HEK293 (cell line): ENCODE data around the gene HOXB8.

Experiments used
- MEIS1 ChIP-seq: sonication (generic); formaldehyde crosslinking; IDR thresholded peaks from 2 replicates; pipeline ENCODE4 v1.8.1; 2022; ENCODE audit warnings: missing genetic modification reagents, mild to moderate bottlenecking, borderline replicate concordance
- MZF1 ChIP-seq: fragments of 450-650 bp; formaldehyde crosslinking; IDR thresholded peaks from 2 replicates; pipeline ENCODE4 v1.5.1; 2017; ENCODE audit warnings: missing biosample characterization, missing genetic modification characterization, borderline replicate concordance
- OSR2 ChIP-seq: fragments of 450-650 bp; formaldehyde crosslinking; IDR thresholded peaks from 2 replicates; pipeline ENCODE4 v1.5.1; 2016; ENCODE audit warnings: missing biosample characterization, missing genetic modification characterization
- OVOL3 ChIP-seq: fragments of 450-650 bp; formaldehyde crosslinking; IDR thresholded peaks from 2 replicates; pipeline ENCODE4 v1.5.1; 2016; ENCODE audit warnings: missing biosample characterization, missing genetic modification characterization
- PRDM1 ChIP-seq: fragments of 450-650 bp; formaldehyde crosslinking; IDR thresholded peaks from 2 replicates; pipeline ENCODE4; 2016; ENCODE audit warnings: missing biosample characterization, missing genetic modification characterization
- REPIN1 ChIP-seq: fragments of 450-650 bp; formaldehyde crosslinking; IDR thresholded peaks from 2 replicates; pipeline ENCODE4 v1.5.1; 2017; ENCODE audit warnings: missing biosample characterization, missing genetic modification characterization, low read depth
- SETDB1 ChIP-seq: IDR thresholded peaks from one replicate; pipeline ENCODE4 v1.6.1; 2017; ENCODE audit warnings: mild to moderate bottlenecking, low read length, moderate library complexity, mixed read lengths; ENCODE audit not compliant: insufficient read length
- ZBTB7A ChIP-seq: fragments of 450-650 bp; formaldehyde crosslinking; IDR thresholded peaks from 2 replicates; pipeline ENCODE4 v1.5.1; 2016; ENCODE audit warnings: low read depth, missing biosample characterization, missing genetic modification characterization
- ZBTB8A ChIP-seq: fragments of 450-650 bp; formaldehyde crosslinking; IDR thresholded peaks from 2 replicates; pipeline ENCODE4 v1.5.1; 2016; ENCODE audit warnings: missing biosample characterization, missing genetic modification characterization
- ZNF114 ChIP-seq: fragments of 450-650 bp; formaldehyde crosslinking; IDR thresholded peaks from 2 replicates; pipeline ENCODE4 v1.5.0; 2017; ENCODE audit warnings: missing biosample characterization, missing genetic modification characterization
- ZNF132 ChIP-seq: fragments of 450-650 bp; formaldehyde crosslinking; IDR thresholded peaks from 2 replicates; pipeline ENCODE4 v1.5.1; 2017; ENCODE audit warnings: missing biosample characterization, missing genetic modification characterization, borderline replicate concordance
- ZNF146 ChIP-seq: fragments of 450-650 bp; formaldehyde crosslinking; IDR thresholded peaks from 2 replicates; pipeline ENCODE4 v1.5.1; 2016; ENCODE audit warnings: missing biosample characterization, missing genetic modification characterization
- ZNF184 ChIP-seq: fragments of 450-650 bp; IDR thresholded peaks from 2 replicates; pipeline ENCODE4 v1.5.1; 2018; ENCODE audit warnings: missing biosample characterization, mild to moderate bottlenecking, missing genetic modification characterization
- ZNF202 ChIP-seq: fragments of 450-650 bp; formaldehyde crosslinking; IDR thresholded peaks from 2 replicates; pipeline ENCODE4 v1.5.1; 2016; ENCODE audit warnings: missing biosample characterization, missing genetic modification characterization, borderline replicate concordance
- ZNF214 ChIP-seq: fragments of 450-650 bp; formaldehyde crosslinking; IDR thresholded peaks from 2 replicates; pipeline ENCODE4 v1.5.1; 2017; ENCODE audit warnings: missing biosample characterization, mild to moderate bottlenecking, missing genetic modification characterization, borderline replicate concordance
- ZNF221 ChIP-seq: fragments of 450-650 bp; formaldehyde crosslinking; IDR thresholded peaks from 2 replicates; pipeline ENCODE4 v1.5.1; 2017; ENCODE audit warnings: missing biosample characterization, missing genetic modification characterization, borderline replicate concordance
- ZNF223 ChIP-seq: fragments of 450-650 bp; formaldehyde crosslinking; IDR thresholded peaks from 2 replicates; pipeline ENCODE4 v1.5.1; 2016; ENCODE audit warnings: missing biosample characterization, missing genetic modification characterization
- ZNF24 ChIP-seq: fragments of 450-650 bp; formaldehyde crosslinking; IDR thresholded peaks from 2 replicates; pipeline ENCODE4 v1.5.1; 2016; ENCODE audit warnings: missing biosample characterization, missing genetic modification characterization
- ZNF350 ChIP-seq: fragments of 450-650 bp; formaldehyde crosslinking; IDR thresholded peaks from 2 replicates; pipeline ENCODE4 v1.5.0; 2017; ENCODE audit warnings: missing biosample characterization, mild to moderate bottlenecking, missing genetic modification characterization
- ZNF354C ChIP-seq: fragments of 450-650 bp; formaldehyde crosslinking; IDR thresholded peaks from 2 replicates; pipeline ENCODE4 v1.5.1; 2016; ENCODE audit warnings: missing biosample characterization, missing genetic modification characterization, low read depth, borderline replicate concordance
- ZNF473 ChIP-seq: fragments of 450-650 bp; formaldehyde crosslinking; IDR thresholded peaks from 2 replicates; pipeline ENCODE4 v1.5.1; 2017; ENCODE audit warnings: missing biosample characterization, missing genetic modification characterization
- ZNF48 ChIP-seq: fragments of 450-650 bp; formaldehyde crosslinking; IDR thresholded peaks from 2 replicates; pipeline ENCODE4 v1.5.1; 2016; ENCODE audit warnings: missing biosample characterization, missing genetic modification characterization
- ZNF510 ChIP-seq: fragments of 450-650 bp; formaldehyde crosslinking; IDR thresholded peaks from 2 replicates; pipeline ENCODE4 v1.5.1; 2018; ENCODE audit warnings: mild to moderate bottlenecking, missing genetic modification characterization, missing biosample characterization; ENCODE audit not compliant: insufficient replicate concordance
- ZNF558 ChIP-seq: fragments of 450-650 bp; formaldehyde crosslinking; IDR thresholded peaks from 2 replicates; pipeline ENCODE4 v1.5.1; 2016; ENCODE audit warnings: missing biosample characterization, missing genetic modification characterization
- ZNF600 ChIP-seq: fragments of 450-650 bp; formaldehyde crosslinking; IDR thresholded peaks from 2 replicates; pipeline ENCODE4 v1.5.1; 2016; ENCODE audit warnings: missing biosample characterization, missing genetic modification characterization
- ZNF660 ChIP-seq: fragments of 450-650 bp; IDR thresholded peaks from 2 replicates; pipeline ENCODE4 v1.5.1; 2018; ENCODE audit warnings: missing biosample characterization, mild to moderate bottlenecking, missing genetic modification characterization
- ZNF664 ChIP-seq: fragments of 450-650 bp; formaldehyde crosslinking; IDR thresholded peaks from 2 replicates; pipeline ENCODE4 v1.5.1; 2016; ENCODE audit warnings: missing biosample characterization, missing genetic modification characterization
- ZNF677 ChIP-seq: fragments of 450-650 bp; IDR thresholded peaks from 2 replicates; pipeline ENCODE4 v1.5.0; 2018; ENCODE audit warnings: missing biosample characterization, mild to moderate bottlenecking, missing genetic modification characterization, moderate library complexity
- ZNF768 ChIP-seq: fragments of 450-650 bp; formaldehyde crosslinking; IDR thresholded peaks from 2 replicates; pipeline ENCODE4 v1.5.1; 2018; ENCODE audit warnings: missing biosample characterization, mild to moderate bottlenecking, missing genetic modification characterization
- ZNF792 ChIP-seq: fragments of 450-650 bp; formaldehyde crosslinking; IDR thresholded peaks from 2 replicates; pipeline ENCODE4 v1.5.1; 2016; ENCODE audit warnings: missing biosample characterization, missing genetic modification characterization
- ZNF837 ChIP-seq: fragments of 450-650 bp; formaldehyde crosslinking; IDR thresholded peaks from 2 replicates; pipeline ENCODE4 v1.5.1; 2016; ENCODE audit warnings: missing biosample characterization, missing genetic modification characterization
- ZNF843 ChIP-seq: fragments of 450-650 bp; formaldehyde crosslinking; IDR thresholded peaks from 2 replicates; pipeline ENCODE4 v1.5.1; 2016; ENCODE audit warnings: missing biosample characterization, missing genetic modification characterization
- TF ChIP-seq, protein P1 (sequence below): fragments of 450-650 bp; formaldehyde crosslinking; IDR thresholded peaks from 2 replicates; pipeline ENCODE4 v1.5.1; 2016; ENCODE audit warnings: missing biosample characterization, missing genetic modification characterization
- TF ChIP-seq, protein P2 (sequence below): fragments of 450-650 bp; formaldehyde crosslinking; IDR thresholded peaks from 2 replicates; pipeline ENCODE4 v1.5.1; 2016; ENCODE audit warnings: missing biosample characterization, missing genetic modification characterization
- TF ChIP-seq, protein P3 (sequence below): fragments of 450-650 bp; formaldehyde crosslinking; IDR thresholded peaks from 2 replicates; pipeline ENCODE4 v1.5.1; 2016; ENCODE audit warnings: missing biosample characterization, missing genetic modification characterization
- TF ChIP-seq, protein P4 (sequence below): fragments of 450-650 bp; formaldehyde crosslinking; IDR thresholded peaks from 2 replicates; pipeline ENCODE4 v1.5.1; 2016; ENCODE audit warnings: missing biosample characterization, missing genetic modification characterization

HOXB8 gene

DNA sequence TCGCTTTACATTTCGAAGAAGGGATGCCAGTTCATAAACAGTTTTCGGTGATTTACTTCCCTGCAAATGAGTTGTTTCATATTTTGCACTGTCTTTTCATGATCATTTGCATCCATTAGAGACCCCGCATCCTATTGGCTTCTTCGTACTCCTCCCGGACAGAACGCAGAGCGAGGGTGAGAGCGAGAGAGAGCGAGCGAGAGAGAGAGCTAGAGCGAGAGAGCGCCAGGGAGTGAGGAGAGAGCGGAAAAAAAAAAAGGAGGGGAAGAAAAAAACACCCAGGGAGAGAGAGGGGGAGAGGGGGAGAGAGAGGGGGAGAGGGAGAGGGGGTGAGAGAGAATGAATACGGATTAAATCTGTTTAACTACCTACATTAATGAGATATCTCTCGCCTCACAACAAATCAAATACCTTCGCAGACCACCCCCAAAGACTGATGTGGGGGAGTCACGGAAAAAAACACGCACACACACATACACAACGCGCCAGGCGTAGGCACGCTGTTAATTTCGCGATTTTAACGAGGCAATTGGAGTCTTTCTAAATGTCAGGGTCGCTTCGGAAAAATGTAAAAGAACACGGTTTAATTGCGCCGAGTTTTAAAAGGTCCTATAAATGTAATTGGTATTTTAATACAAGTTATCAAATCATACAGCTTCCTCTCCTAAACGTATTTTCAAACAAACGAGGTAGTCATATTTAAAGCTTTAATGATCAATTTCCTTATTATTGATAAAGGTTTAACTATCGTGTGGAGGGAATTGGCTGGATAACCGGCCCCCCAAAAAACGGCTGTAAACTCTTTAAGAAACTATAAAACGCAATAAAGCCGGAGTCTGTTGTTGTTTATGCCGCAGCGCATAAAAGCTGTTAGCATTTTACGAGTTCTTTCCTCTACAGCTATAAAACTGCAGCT, at the start of gene HOXB8 (continued):
- TF ChIP-seq ZNF768 (no peak), MZF1 (tag by site-specific recombination) (no peak), ZNF354C (no peak), ZNF114 (tag by site-specific recombination) (no peak), ZNF843 (tag by site-specific recombination) (peak; percentile 90), ZNF664 (tag by site-specific recombination) (no peak; the same call in 1 of the 2 replicates), ZNF132 (tag by site-specific recombination) (no peak), ZBTB8A (tag by site-specific recombination) (peak; percentile 46), SETDB1 (no peak), ZNF510 (tag by site-specific recombination) (peak; percentile 96), ZNF48 (tag by site-specific recombination) (no peak), ZNF600 (tag by site-specific recombination) (no peak), ZNF184 (no peak), ZNF473 (tag by site-specific recombination) (no peak), ZNF660 (tag by site-specific recombination) (peak; percentile 53), ZNF202 (tag by site-specific recombination) (no peak), OVOL3 (tag by site-specific recombination) (peak; percentile 62; the same call in 1 of the 2 replicates), ZNF223 (tag by site-specific recombination) (no peak), ZNF214 (no peak), ZBTB7A (tag by site-specific recombination) (no peak), MEIS1 (CRISPR knock-in tag) (no peak), OSR2 (tag by site-specific recombination) (peak; percentile 61; the same call in 1 of the 2 replicates), ZNF558 (tag by site-specific recombination) (no peak), ZNF146 (tag by site-specific recombination) (0 out of 2 replicates have a peak, but pooled peaks have one; percentile 9), ZNF24 (tag by site-specific recombination) (no peak), ZNF677 (tag by site-specific recombination) (no peak), ZNF221 (tag by site-specific recombination) (no peak), ZNF792 (tag by site-specific recombination) (no peak), ZNF837 (no peak), ZNF350 (tag by site-specific recombination) (no peak), PRDM1 (tag by site-specific recombination) (peak; percentile 93), REPIN1 (tag by site-specific recombination) (0 out of 2 replicates have a peak, but pooled peaks have one; percentile 53)
- TF ChIP-seq, protein P1, sequence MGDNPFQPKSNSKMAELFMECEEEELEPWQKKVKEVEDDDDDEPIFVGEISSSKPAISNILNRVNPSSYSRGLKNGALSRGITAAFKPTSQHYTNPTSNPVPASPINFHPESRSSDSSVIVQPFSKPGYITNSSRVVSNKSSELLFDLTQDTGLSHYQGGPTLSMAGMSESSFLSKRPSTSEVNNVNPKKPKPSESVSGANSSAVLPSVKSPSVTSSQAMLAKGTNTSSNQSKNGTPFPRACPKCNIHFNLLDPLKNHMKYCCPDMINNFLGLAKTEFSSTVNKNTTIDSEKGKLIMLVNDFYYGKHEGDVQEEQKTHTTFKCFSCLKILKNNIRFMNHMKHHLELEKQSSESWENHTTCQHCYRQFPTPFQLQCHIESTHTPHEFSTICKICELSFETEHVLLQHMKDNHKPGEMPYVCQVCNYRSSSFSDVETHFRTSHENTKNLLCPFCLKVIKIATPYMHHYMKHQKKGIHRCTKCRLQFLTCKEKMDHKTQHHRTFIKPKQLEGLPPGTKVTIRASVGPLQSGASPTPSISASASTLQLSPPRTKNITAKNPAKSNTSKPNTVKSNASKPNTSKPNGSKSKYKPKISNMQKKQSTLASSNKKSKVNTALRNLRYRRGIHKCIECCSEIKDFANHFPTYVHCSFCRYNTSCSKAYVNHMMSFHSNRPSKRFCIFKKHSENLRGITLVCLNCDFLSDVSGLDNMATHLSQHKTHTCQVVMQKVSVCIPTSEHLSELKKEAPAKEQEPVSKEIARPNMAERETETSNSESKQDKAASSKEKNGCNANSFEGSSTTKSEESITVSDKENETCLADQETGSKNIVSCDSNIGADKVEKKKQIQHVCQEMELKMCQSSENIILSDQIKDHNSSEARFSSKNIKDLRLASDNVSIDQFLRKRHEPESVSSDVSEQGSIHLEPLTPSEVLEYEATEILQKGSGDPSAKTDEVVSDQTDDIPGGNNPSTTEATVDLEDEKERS (tag by site-specific recombination) = no peak
- TF ChIP-seq, protein P2, sequence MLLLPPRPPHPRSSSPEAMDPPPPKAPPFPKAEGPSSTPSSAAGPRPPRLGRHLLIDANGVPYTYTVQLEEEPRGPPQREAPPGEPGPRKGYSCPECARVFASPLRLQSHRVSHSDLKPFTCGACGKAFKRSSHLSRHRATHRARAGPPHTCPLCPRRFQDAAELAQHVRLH (tag by site-specific recombination) = peak; percentile 65; the same call in 1 of the 2 replicates
- TF ChIP-seq, protein P3, sequence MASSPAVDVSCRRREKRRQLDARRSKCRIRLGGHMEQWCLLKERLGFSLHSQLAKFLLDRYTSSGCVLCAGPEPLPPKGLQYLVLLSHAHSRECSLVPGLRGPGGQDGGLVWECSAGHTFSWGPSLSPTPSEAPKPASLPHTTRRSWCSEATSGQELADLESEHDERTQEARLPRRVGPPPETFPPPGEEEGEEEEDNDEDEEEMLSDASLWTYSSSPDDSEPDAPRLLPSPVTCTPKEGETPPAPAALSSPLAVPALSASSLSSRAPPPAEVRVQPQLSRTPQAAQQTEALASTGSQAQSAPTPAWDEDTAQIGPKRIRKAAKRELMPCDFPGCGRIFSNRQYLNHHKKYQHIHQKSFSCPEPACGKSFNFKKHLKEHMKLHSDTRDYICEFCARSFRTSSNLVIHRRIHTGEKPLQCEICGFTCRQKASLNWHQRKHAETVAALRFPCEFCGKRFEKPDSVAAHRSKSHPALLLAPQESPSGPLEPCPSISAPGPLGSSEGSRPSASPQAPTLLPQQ (tag by site-specific recombination) = no peak
- TF ChIP-seq, protein P4, sequence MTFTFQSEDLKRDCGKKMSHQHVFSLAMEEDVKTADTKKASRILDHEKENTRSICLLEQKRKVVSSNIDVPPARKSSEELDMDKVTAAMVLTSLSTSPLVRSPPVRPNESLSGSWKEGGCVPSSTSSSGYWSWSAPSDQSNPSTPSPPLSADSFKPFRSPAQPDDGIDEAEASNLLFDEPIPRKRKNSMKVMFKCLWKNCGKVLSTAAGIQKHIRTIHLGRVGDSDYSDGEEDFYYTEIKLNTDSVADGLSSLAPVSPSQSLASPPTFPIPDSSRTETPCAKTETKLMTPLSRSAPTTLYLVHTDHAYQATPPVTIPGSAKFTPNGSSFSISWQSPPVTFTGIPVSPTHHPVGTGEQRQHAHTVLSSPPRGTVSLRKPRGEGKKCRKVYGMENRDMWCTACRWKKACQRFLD (tag by site-specific recombination) = no peak
